Endothelial cell of umbilical vein (primary cell): ENCODE measurements around the gene SLCO2A1.

Source experiments
- CTCF ChIP-seq, 2 donors: IDR thresholded peaks; 1 replicate in 1 of 2; 2 replicates in 1 of 2; pipeline ENCODE4 v1.5.1; 2011; ENCODE audit warnings: low read length in 2 of 2, mild to moderate bottlenecking in 2 of 2, moderate library complexity in 2 of 2, control low read depth in 1 of 2, inconsistent platforms in 1 of 2, low read depth in 1 of 2; ENCODE audit not compliant: insufficient read depth in 1 of 2; ENCODE audit errors: extremely low read depth in 1 of 2
- EZH2 ChIP-seq: IDR thresholded peaks from 2 replicates; pipeline ENCODE4 v1.6.1; 2012; ENCODE audit warnings: borderline replicate concordance, low read depth, mild to moderate bottlenecking, moderate library complexity, low read length, inconsistent platforms; ENCODE audit not compliant: severe bottlenecking
- GATA2 ChIP-seq: IDR thresholded peaks from 2 replicates; pipeline ENCODE4 v1.7.0; 2011; ENCODE audit warnings: low read depth, mild to moderate bottlenecking, moderate library complexity, mixed read lengths, low read length; ENCODE audit not compliant: insufficient read length, insufficient read depth
- JUN ChIP-seq: IDR thresholded peaks from 2 replicates; pipeline ENCODE4 v1.6.1; 2011; ENCODE audit warnings: borderline replicate concordance, low read depth; ENCODE audit not compliant: insufficient read length, insufficient read depth
- MYC ChIP-seq: IDR thresholded peaks from one replicate; pipeline ENCODE4 v1.6.1; 2011; ENCODE audit warnings: mild to moderate bottlenecking, low read depth, low read length
- POLR2A ChIP-seq: IDR thresholded peaks from 2 replicates; pipeline ENCODE4 v1.6.1; 2012; ENCODE audit warnings: low read depth, mild to moderate bottlenecking, control low read depth, low read length
- POLR2AphosphoS5 ChIP-seq: IDR thresholded peaks from 2 replicates; pipeline ENCODE4 v1.6.1; 2012; ENCODE audit warnings: low read depth, mild to moderate bottlenecking, control low read depth, low read length, moderate library complexity; ENCODE audit not compliant: insufficient read depth
- TF ChIP-seq, protein P1 (sequence below): IDR thresholded peaks from 2 replicates; pipeline ENCODE4 v1.6.1; 2011; ENCODE audit not compliant: insufficient read depth, insufficient read length

DNA sequence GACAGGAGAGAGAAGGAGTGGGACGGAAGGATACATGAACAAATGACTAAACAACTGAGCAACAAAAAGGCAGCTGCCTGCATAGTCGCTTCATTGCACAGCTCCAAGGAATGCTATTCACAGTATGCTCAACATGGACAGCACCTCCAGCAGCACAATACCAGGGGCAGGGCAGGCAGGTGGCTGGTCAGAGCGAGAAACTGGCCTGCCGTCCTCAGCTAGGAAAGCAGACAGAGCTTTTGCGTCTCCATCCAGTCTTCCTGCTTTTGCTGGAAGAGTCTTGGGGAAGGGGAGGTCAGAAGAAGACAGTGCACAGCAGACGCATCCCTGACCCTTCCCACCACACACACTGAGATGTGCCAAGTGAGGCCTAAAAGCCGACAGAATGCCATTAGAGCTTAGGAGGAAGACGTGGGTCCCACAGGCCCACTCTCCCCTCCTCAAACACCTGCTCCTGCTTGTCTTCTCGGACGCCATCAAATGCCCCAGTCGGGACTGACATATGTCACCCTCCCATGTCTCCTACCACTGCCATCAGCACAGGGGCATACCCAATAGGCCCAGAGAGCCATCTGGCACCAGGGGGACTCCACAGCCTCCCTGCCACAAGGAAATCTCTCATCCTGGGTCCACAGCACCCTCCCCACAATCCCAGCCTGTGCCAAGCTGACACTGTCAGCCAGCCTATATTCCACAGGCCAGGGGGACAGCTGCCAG, 137.9 kb downstream of the SLCO2A1 start:
- TF ChIP-seq CTCF (IDR thresholded peaks at IDR 0.05; ENCODE audit: extremely low read depth in 1 of 2, insufficient read depth in 1 of 2, low read depth in 1 of 2, low read length in 2 of 2) (no peak), POLR2AphosphoS5 (no peak), EZH2 (no peak), POLR2A (no peak), MYC (no peak), GATA2 (no peak), JUN (no peak)
- TF ChIP-seq, protein P1, sequence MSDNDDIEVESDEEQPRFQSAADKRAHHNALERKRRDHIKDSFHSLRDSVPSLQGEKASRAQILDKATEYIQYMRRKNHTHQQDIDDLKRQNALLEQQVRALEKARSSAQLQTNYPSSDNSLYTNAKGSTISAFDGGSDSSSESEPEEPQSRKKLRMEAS = no peak
